WTC11 (cell line): Measurements from ENCODE around the gene PPP1R3E. TPM values are rescaled to one million over a fixed set of nuclear protein-coding genes. Genes with fewer than 3 reads are reported as not detected.

Experiments used
- ATAC-seq: fragments of 200-7000 bp; cut with Tn5 transposase; 2 replicates; pipeline ENCODE4 v1.10.0; 2021; ENCODE audit warnings: mild to moderate bottlenecking, moderate library complexity
- CTCF ChIA-PET: fragments of 300-600 bp; sonication (Branson Sonifier 250); formaldehyde crosslinking; loops from one replicate; lab custom pipeline; 2021; ENCODE audit warnings: antibody characterized with exemption; lab: Charles Lee
- POLR2A ChIA-PET: fragments of 350-600 bp; sonication (Branson Sonifier 250); formaldehyde crosslinking; loops from one replicate; lab custom pipeline; 2021; ENCODE audit warnings: antibody characterized with exemption; lab: Charles Lee
- DNase-seq: peaks from one replicate; pipeline ENCODE4 v3.0.0; 2021; ENCODE audit warnings: low spot score
- H3K27ac Mint-ChIP-seq: 2 replicates; pipeline ENCODE4 v1.8.0; 2021; ENCODE audit warnings: mixed read lengths
- H3K27me3 Mint-ChIP-seq: 2 replicates; pipeline ENCODE4 v1.8.0; 2021; ENCODE audit warnings: low read depth, mild to moderate bottlenecking, moderate library complexity, mixed read lengths
- H3K36me3 Mint-ChIP-seq: 2 replicates; pipeline ENCODE4 v1.8.0; 2021; ENCODE audit warnings: mixed read lengths
- H3K4me1 Mint-ChIP-seq: 2 replicates; pipeline ENCODE4 v1.8.0; 2022; ENCODE audit warnings: mixed read lengths
- H3K4me3 Mint-ChIP-seq: 2 replicates; pipeline ENCODE4 v1.8.0; 2021; ENCODE audit warnings: mild to moderate bottlenecking, moderate library complexity, mixed read lengths
- H3K9me3 Mint-ChIP-seq: 2 replicates; pipeline ENCODE4 v1.8.0; 2021; ENCODE audit warnings: mixed read lengths
- ATF6 ChIP-seq: sonication (generic); formaldehyde crosslinking; IDR thresholded peaks from 2 replicates; pipeline ENCODE4 v1.8.1; 2023; ENCODE audit warnings: mild to moderate bottlenecking, missing genetic modification reagents
- CREB1 ChIP-seq: sonication (generic); formaldehyde crosslinking; IDR thresholded peaks from 2 replicates; pipeline ENCODE4 v1.8.0; 2023; ENCODE audit warnings: mild to moderate bottlenecking, missing genetic modification reagents
- E2F5 ChIP-seq: sonication (generic); formaldehyde crosslinking; IDR thresholded peaks from 2 replicates; pipeline ENCODE4 v1.8.1; 2022; ENCODE audit warnings: mild to moderate bottlenecking, moderate library complexity, missing genetic modification reagents
- EMX1 ChIP-seq: fragments of 250-450 bp; sonication (Bioruptor Pico); IDR thresholded peaks from 2 replicates; pipeline ENCODE4 v1.8.0; 2021; ENCODE audit warnings: mild to moderate bottlenecking
- FOXJ3 ChIP-seq: sonication (generic); formaldehyde crosslinking; IDR thresholded peaks from 2 replicates; pipeline ENCODE4 v1.9.0; 2021; ENCODE audit warnings: missing genetic modification reagents, mild to moderate bottlenecking, borderline replicate concordance
- KAT7 ChIP-seq: sonication (generic); formaldehyde crosslinking; IDR thresholded peaks from 2 replicates; pipeline ENCODE4 v1.8.1; 2023; ENCODE audit warnings: missing genetic modification reagents, mild to moderate bottlenecking, borderline replicate concordance
- MYBL2 ChIP-seq: sonication (generic); formaldehyde crosslinking; IDR thresholded peaks from 2 replicates; pipeline ENCODE4 v1.8.1; 2023; ENCODE audit warnings: mild to moderate bottlenecking, moderate library complexity, missing genetic modification reagents
- OVOL2 ChIP-seq: fragments of 250-450 bp; sonication (Bioruptor Pico); IDR thresholded peaks from 2 replicates; pipeline ENCODE4 v1.9.0; 2021; ENCODE audit warnings: mild to moderate bottlenecking, borderline replicate concordance
- PRRX2 ChIP-seq: fragments of 250-450 bp; sonication (Bioruptor Pico); IDR thresholded peaks from 2 replicates; pipeline ENCODE4 v1.8.0; 2021; ENCODE audit warnings: mild to moderate bottlenecking
- SMAD3 ChIP-seq: sonication (generic); formaldehyde crosslinking; IDR thresholded peaks from 2 replicates; pipeline ENCODE4 v1.8.0; 2022; ENCODE audit warnings: missing genetic modification reagents, mild to moderate bottlenecking, borderline replicate concordance
- ZBTB21 ChIP-seq: sonication (generic); formaldehyde crosslinking; IDR thresholded peaks from 2 replicates; pipeline ENCODE4 v1.8.1; 2023; ENCODE audit warnings: mild to moderate bottlenecking, missing genetic modification reagents, borderline replicate concordance
- ZMAT4 ChIP-seq: fragments of 250-450 bp; sonication (Bioruptor Pico); IDR thresholded peaks from 2 replicates; pipeline ENCODE4 v1.9.0; 2021; ENCODE audit warnings: mild to moderate bottlenecking
- ZNF219 ChIP-seq: sonication (generic); formaldehyde crosslinking; IDR thresholded peaks from 2 replicates; pipeline ENCODE4 v1.8.0; 2023; ENCODE audit warnings: missing genetic modification reagents, mild to moderate bottlenecking, borderline replicate concordance
- ZNF423 ChIP-seq: fragments of 250-450 bp; sonication (Bioruptor Pico); IDR thresholded peaks from 2 replicates; pipeline ENCODE4 v2.1.2; 2022; ENCODE audit warnings: mild to moderate bottlenecking, moderate library complexity
- ZNF512 ChIP-seq: sonication (generic); formaldehyde crosslinking; IDR thresholded peaks from 2 replicates; pipeline ENCODE4 v1.8.1; 2022; ENCODE audit warnings: missing genetic modification reagents, borderline replicate concordance
- total RNA-seq: library from RNA; stranded (reverse); gene quantifications from 3 replicates; pipeline ENCODE4 v1.2.3, GENCODE V29; 2021
- TF ChIP-seq, protein P1 (sequence below): sonication (generic); formaldehyde crosslinking; IDR thresholded peaks from 2 replicates; pipeline ENCODE4 v1.8.0; 2023; ENCODE audit warnings: mild to moderate bottlenecking, missing genetic modification reagents
- TF ChIP-seq, protein P2 (sequence below): fragments of 250-450 bp; sonication (Bioruptor Pico); IDR thresholded peaks from 2 replicates; pipeline ENCODE4 v2.1.2; 2022; ENCODE audit warnings: mild to moderate bottlenecking, moderate library complexity
- TF ChIP-seq, protein P3 (sequence below): sonication (generic); formaldehyde crosslinking; conservative IDR thresholded peaks from 2 replicates; pipeline ENCODE4 v1.8.1; 2023; ENCODE audit warnings: mild to moderate bottlenecking, low read depth, missing genetic modification reagents, moderate library complexity
- TF ChIP-seq, protein P4 (sequence below): sonication (generic); formaldehyde crosslinking; IDR thresholded peaks from 2 replicates; pipeline ENCODE4 v1.8.0; 2022; ENCODE audit warnings: mild to moderate bottlenecking, missing genetic modification reagents

PPP1R3E gene
- total RNA-seq, 1 experiment from 2014 or later: 7.4 TPM

DNA sequence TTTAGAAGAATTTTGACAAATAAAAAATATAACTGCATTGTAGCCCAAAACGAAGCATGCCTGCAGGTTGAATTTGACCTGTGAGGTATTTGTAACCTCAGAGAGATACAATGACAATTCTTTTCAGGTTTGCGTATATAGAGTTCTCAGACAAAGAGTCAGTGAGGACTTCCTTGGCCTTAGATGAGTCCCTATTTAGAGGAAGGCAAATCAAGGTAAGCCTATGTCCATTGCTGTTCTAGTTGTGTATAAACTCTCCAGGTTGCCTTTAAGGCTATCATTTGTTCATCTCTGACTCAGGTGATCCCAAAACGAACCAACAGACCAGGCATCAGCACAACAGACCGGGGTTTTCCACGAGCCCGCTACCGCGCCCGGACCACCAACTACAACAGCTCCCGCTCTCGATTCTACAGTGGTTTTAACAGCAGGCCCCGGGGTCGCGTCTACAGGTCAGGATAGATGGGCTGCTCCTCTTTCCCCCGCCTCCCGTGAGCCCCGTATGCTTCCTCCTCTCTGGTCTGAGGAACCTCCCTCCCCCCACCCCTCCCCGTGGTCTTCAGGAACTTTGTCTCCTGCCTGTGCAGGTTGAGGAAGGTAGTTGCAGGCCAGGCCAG lies 21.3 kb upstream of the PPP1R3E start (continued):
- TF ChIP-seq, protein P1, sequence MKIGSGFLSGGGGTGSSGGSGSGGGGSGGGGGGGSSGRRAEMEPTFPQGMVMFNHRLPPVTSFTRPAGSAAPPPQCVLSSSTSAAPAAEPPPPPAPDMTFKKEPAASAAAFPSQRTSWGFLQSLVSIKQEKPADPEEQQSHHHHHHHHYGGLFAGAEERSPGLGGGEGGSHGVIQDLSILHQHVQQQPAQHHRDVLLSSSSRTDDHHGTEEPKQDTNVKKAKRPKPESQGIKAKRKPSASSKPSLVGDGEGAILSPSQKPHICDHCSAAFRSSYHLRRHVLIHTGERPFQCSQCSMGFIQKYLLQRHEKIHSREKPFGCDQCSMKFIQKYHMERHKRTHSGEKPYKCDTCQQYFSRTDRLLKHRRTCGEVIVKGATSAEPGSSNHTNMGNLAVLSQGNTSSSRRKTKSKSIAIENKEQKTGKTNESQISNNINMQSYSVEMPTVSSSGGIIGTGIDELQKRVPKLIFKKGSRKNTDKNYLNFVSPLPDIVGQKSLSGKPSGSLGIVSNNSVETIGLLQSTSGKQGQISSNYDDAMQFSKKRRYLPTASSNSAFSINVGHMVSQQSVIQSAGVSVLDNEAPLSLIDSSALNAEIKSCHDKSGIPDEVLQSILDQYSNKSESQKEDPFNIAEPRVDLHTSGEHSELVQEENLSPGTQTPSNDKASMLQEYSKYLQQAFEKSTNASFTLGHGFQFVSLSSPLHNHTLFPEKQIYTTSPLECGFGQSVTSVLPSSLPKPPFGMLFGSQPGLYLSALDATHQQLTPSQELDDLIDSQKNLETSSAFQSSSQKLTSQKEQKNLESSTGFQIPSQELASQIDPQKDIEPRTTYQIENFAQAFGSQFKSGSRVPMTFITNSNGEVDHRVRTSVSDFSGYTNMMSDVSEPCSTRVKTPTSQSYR (CRISPR knock-in tag): no peak
- TF ChIP-seq ZBTB21 (no peak), EMX1 (CRISPR knock-in tag) (no peak), ATF6 (CRISPR knock-in tag) (no peak), SMAD3 (no peak), KAT7 (CRISPR knock-in tag) (no peak), CREB1 (CRISPR knock-in tag) (no peak), ZNF512 (CRISPR knock-in tag) (no peak), ZNF219 (CRISPR knock-in tag) (no peak), FOXJ3 (CRISPR knock-in tag) (no peak)
- TF ChIP-seq, protein P2, sequence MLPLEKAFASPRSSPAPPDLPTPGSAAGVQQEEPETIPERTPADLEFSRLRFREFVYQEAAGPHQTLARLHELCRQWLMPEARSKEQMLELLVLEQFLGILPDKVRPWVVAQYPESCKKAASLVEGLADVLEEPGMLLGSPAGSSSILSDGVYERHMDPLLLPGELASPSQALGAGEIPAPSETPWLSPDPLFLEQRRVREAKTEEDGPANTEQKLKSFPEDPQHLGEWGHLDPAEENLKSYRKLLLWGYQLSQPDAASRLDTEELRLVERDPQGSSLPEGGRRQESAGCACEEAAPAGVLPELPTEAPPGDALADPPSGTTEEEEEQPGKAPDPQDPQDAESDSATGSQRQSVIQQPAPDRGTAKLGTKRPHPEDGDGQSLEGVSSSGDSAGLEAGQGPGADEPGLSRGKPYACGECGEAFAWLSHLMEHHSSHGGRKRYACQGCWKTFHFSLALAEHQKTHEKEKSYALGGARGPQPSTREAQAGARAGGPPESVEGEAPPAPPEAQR: no peak
- TF ChIP-seq, protein P3, sequence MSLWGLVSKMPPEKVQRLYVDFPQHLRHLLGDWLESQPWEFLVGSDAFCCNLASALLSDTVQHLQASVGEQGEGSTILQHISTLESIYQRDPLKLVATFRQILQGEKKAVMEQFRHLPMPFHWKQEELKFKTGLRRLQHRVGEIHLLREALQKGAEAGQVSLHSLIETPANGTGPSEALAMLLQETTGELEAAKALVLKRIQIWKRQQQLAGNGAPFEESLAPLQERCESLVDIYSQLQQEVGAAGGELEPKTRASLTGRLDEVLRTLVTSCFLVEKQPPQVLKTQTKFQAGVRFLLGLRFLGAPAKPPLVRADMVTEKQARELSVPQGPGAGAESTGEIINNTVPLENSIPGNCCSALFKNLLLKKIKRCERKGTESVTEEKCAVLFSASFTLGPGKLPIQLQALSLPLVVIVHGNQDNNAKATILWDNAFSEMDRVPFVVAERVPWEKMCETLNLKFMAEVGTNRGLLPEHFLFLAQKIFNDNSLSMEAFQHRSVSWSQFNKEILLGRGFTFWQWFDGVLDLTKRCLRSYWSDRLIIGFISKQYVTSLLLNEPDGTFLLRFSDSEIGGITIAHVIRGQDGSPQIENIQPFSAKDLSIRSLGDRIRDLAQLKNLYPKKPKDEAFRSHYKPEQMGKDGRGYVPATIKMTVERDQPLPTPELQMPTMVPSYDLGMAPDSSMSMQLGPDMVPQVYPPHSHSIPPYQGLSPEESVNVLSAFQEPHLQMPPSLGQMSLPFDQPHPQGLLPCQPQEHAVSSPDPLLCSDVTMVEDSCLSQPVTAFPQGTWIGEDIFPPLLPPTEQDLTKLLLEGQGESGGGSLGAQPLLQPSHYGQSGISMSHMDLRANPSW: no peak

- ATAC-seq (no peak), DNase-seq (no peak)
- Mint-ChIP-seq H3K27me3 (no peaks in the 10 kb centered on the region), H3K4me1 (peaks cover 26% of the 10 kb centered on the region), H3K4me3 (peak overlapping the region; percentile 96), H3K9me3 (no peaks in the 10 kb centered on the region), H3K36me3 (peaks cover 46% of the 10 kb centered on the region), H3K27ac (peak overlapping the region; percentile 96)
- ChIA-PET CTCF (interaction anchor here (0.6 to 4.5 kb wide), 15 partner anchors 16 to 347 kb away, joined by 3 to 39 read pairs (median 8); partner anchors contain the start of genes BCL2L2, CEBPE, CMTM5 and PPP1R3E), POLR2A (interaction anchor here (0.6 to 2.7 kb wide), 7 partner anchors 16 to 331 kb away, joined by 3 to 32 read pairs (median 9); partner anchors contain the start of genes ACIN1, BCL2L2, C14orf119 and SLC22A17)
- TF ChIP-seq, protein P4, sequence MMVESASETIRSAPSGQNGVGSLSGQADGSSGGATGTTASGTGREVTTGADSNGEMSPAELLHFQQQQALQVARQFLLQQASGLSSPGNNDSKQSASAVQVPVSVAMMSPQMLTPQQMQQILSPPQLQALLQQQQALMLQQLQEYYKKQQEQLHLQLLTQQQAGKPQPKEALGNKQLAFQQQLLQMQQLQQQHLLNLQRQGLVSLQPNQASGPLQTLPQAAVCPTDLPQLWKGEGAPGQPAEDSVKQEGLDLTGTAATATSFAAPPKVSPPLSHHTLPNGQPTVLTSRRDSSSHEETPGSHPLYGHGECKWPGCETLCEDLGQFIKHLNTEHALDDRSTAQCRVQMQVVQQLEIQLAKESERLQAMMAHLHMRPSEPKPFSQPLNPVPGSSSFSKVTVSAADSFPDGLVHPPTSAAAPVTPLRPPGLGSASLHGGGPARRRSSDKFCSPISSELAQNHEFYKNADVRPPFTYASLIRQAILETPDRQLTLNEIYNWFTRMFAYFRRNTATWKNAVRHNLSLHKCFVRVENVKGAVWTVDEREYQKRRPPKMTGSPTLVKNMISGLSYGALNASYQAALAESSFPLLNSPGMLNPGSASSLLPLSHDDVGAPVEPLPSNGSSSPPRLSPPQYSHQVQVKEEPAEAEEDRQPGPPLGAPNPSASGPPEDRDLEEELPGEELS (CRISPR knock-in tag): no peak
- TF ChIP-seq OVOL2 (CRISPR knock-in tag) (no peak), E2F5 (CRISPR knock-in tag) (no peak), ZMAT4 (CRISPR knock-in tag) (no peak), ZNF423 (CRISPR knock-in tag) (no peak), MYBL2 (no peak), PRRX2 (CRISPR knock-in tag) (no peak)
Observed at GRCh38 chr14:23322568-23323517, 20.2 kb upstream of the PPP1R3E start.
